NOMO-1 treated with DMSO at 0.1 percent for 48 hours (cell line): ENCODE results near the gene F8.
"Not testable (repeated sequence)": the region's sequence is repeated elsewhere in the genome, so short reads cannot be mapped to it uniquely, and the experiment has no call there.

ENCODE experiments used
- DNase-seq: peaks from one replicate; lab custom pipeline; 2025; ENCODE audit not compliant: unreplicated experiment; lab: John Stamatoyannopoulos, UW

F8 gene

DNA sequence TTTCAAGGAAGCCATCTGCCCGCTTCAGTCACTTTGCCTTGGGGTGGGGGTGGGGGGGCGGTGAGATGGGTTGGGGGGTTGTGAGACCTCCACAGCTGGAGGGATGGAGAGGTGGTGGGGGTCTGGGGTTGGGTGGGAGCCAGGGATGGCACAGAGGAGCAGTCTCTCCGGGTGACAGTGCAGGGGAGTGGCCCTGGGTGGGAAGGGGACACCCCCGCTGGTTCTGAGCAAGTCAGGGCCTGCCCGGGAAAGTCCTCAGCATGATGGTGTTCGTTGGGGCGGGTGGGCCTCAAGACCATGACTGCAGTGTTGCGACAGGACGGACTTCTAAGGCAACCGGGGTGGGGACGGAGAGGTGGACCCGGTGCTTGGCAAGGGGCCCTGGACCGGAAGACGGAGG, 137.0 kb downstream of the F8 start:
- DNase-seq = not testable (repeated sequence)

DNA sequence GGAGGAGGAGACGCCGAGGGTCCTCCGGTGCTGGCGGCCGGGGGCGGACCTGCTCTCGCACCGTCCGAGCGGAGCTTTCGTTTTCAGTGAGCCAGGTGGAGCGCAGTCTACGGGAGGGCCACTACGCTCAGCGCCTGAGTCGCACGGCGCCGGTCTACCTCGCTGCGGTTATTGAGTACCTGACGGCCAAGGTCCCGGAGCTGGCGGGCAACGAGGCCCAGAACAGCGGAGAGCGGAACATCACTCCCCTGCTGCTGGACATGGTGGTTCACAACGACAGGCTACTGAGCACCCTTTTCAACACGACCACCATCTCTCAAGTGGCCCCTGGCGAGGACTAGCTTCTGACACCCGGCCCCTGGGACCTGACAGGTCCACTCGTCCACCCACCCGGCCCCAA, 137.5 kb downstream of the F8 start:
- DNase-seq = not testable (repeated sequence)

DNA sequence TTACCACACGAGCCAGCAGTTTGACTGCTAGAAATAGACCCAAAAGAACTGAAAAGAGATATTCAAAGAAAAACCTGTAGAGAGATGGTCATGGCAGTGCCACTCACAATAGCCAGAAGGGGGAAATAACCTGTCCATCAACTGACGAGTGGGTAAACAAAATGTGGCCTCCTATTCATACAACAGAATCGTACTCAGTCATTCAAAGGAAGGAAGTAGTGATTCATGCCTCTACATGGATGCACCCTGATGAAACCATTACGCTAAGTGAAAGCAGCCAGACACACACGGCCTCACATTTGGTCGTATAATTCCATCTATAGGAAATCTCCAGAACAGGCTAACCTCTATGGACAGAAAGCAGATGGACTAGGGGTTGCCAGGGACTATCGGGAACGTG, 138.5 kb downstream of the F8 start:
- not testable (repeated sequence) for DNase-seq

DNA sequence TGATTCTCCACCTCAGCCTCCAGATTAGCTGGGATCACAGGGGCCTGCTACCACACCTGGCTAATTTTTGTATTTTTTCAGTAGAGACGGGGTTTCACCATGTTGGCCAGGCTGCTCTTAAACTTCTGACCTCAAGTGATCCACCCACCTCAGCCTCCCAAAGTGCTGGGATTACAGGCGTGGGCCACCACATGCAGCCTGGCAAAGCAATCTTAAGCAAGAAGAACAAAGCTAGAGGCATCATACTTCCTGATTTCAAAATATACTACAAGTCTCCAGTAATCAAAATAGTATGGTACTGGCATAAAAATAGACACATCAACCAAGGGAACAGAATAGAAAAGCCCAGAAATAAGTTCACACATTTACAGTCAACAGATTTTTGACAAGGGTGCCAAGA, 149.2 kb downstream of the F8 start:
- DNase-seq = no peak

DNA sequence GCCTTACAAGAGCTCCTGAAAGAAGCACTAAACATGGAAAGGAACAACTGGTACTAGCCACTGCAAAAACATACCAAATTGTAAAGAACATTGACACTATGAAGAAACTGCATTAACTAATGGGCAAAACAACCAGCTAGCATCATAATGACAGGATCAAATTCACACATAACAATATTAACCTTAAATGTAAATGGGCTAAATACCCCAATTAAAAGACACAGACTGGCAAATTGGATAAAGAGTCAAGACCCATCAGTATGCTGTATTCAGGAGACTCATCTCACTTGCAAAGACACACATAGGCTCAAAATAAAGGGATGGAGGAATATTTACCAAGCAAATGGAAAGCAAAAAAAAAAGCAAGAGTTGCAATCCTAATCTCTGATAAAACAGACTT, 154.0 kb downstream of the F8 start:
- not testable (repeated sequence) for DNase-seq

DNA sequence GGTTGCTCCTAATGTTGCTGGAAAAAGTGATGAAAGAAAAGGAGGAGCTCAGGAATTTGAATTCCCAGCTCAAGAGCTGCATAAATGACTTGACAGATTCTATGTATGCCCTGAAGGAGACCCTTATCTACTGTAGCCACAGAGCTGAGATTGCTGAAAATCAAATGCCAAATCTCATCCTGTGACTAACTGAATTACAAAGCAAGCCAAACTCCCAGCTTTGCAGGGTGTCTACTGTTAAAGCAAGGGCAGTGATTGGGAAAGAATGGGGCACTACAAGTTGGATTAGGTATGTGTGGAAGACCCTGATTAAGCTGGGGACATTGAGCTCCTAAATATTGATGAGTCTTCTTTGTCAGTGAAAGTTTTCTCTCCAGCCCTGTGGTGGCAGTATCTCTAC, 167.3 kb downstream of the F8 start:
- DNase-seq = no peak

DNA sequence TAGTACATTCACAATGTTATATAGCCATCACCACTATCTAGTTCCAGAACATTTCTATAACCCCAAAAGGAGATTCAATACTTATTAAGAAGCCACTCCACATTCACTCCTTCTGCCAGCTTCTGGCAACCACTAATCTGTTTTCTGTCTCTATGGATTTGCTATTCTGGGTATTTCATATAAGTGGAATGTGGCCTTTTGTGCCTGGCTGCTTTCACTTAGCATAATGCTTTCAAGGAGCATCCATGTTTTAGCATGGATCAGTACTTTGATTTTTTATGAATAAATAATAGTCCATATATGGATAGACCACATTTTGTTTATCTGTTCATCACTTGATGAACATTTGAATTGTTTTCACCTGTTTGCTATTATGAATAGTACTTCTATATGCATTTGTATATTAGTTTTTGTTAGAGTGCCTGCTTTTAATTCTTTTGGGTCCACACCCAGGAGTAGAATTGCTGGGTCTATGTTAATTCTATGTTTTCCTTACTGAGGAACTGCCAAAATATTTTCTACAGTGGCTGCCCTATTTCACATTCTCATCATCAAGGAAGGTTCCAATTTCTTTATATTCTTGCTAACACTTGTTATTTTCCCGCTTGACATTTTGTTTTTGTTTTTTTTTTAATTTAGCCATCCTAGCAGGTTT, 171.4 kb downstream of the F8 start:
- no peak for DNase-seq

DNA sequence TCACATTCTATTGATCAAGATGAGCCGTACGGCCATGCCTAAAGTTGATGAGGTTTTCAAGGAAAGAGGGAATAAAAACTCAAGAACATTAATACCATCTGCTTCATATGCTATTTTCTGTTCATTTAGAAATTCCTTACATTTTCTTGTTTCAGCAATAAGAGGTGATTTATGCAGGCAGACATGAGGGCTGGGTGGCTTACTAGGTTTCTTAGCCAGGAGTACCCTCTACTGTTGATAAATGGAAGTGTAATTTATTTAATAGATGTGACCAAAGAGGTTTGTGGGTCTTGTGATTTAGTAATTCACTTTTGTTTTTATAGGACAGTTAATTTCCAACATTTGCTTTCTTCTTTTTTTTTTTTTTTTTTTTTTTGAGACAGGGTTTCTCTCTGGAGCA, 181.7 kb downstream of the F8 start:
- peak; percentile 42 for DNase-seq

- no peak for DNase-seq
Measured at GRCh38 chrX:154836163-154836562, 186.4 kb downstream of the F8 start.

GRCh38 chrX:154834562-154834961, 188.0 kb downstream of the F8 start, which contains the start of gene SMIM9:
TSS of gene SMIM9 (minus strand) at chrX:154834662. CDS start at chrX:154830856, 3,806 bp downstream.
- DNase-seq = no peak

DNA sequence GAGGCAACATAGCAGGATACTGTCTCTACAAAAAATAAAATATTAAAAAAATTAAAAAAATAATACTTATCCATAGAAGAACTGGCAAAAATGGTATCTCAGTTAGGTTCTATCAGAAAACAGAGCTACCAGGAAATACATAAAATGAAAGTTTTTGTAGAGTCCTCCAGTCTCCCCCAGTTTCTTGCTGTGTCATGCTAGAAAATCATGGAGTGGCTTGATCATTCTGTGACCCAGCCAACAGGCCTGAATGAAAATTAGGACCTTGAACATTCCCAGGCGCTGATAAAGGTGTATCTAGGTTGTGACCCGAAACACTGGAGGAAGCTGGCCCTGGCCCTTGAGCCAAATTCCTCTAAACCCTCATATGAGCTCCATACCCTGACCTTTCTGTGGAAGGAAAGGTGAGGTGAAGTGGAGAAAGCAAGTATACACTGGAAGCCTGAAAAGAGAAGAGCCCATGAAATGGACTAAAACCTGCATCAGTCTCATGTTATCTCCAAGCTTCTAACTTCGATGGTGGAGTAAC, 188.7 kb downstream of the F8 start:
- no peak for DNase-seq

- no peak for DNase-seq
Measured at GRCh38 chrX:154829926-154830442, 192.5 kb downstream of the F8 start.

- DNase-seq = no peak
Measured at GRCh38 chrX:154829134-154829533, 193.4 kb downstream of the F8 start.

- DNase-seq = no peak
Measured at GRCh38 chrX:154828016-154828408, 194.5 kb downstream of the F8 start.

DNA sequence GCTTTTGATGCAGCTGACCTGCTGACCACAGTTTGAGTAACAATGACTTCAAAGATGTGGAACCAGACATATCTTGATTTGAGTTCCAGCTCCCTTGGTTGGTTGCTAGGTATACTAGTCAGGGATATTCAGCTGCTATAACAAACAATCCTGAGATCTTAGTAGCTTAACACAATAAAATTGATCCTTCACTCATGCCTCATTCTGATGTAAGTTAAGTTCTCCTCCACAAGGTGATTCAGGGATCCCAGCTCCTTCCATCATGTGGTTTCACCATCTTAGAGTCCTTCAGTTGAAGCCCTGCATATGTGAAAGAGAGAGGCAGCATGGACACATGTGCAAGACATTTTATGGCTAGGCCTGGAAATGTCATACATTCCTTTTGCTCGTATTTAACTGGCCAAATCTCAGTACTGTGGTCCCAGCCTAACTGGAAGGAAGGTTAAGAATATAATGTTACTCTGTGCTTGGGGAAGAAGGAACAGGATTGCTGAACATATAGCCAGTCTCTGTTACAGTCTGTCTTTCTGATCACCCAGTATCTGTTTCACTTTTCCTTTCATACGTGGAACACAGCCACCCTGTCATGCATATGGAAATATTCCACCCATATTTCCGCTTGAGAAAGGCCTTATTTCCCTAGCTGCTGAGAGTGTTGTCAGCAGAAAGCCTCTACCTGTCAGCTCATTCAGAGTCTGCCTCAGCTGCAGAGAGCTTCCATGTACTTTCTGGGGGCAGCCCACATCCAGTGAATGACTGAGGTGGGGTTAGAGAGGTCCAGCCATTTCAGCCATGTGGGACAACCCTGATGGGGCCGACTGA, 195.1 kb downstream of the F8 start:
- DNase-seq = peak; percentile 28

DNA sequence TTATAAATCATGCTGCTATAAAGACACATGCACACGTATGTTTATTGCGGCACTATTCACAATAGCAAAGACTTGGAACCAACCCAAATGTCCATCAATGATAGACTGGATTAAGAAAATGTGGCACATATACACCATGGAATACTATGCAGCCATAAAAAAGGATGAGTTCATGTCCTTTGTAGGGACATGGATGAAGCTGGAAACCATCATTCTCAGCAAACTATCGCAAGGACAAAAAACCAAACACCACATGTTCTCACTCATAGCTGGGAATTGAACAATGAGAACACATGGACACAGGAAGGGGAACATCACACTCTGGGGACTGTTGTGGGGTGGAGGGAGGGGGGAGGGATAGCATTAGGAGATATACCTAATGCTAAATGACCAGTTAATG, 196.9 kb downstream of the F8 start:
- DNase-seq = not testable (repeated sequence)

DNA sequence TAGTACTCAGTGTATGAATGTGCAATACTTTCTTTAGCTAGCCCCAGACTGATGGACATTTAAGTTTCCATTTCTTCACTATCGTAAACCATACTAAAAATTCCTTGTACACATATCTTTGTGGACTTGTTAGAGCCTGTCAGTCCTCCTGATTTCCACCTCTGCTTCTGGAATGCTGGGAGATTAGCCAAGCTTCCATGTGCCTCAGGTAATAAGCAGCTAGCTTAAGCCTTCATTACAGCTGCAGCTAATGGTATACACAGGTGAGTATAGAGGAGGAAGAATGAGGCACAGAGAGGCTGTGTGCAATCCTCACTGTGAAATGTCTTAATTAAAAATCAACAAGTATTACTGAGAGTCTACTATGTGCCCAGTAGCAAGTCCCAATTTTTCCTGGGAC, 197.9 kb downstream of the F8 start:
- DNase-seq = no peak

DNA sequence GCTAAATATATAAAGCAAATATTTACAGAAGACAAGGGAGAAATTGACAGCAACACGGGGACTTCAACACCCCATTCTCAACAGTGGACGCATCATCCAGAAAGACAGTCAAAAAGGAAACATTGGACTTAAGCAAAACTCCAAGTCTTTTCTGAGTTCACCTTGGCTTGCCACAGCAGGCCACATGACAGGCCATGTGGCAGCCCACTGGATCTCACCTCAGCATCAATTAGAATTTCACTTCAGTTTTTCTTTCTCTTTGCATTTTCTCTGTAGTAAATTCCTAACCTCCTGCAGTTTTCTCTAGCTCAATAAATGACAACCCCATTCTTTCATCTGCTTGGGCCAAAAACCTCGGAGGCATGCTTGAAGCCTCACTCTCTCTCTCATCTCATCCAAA, 200.5 kb downstream of the F8 start:
- DNase-seq = no peak

- DNase-seq = no peak
Measured at GRCh38 chrX:154821523-154821922, 201.0 kb downstream of the F8 start.

DNA sequence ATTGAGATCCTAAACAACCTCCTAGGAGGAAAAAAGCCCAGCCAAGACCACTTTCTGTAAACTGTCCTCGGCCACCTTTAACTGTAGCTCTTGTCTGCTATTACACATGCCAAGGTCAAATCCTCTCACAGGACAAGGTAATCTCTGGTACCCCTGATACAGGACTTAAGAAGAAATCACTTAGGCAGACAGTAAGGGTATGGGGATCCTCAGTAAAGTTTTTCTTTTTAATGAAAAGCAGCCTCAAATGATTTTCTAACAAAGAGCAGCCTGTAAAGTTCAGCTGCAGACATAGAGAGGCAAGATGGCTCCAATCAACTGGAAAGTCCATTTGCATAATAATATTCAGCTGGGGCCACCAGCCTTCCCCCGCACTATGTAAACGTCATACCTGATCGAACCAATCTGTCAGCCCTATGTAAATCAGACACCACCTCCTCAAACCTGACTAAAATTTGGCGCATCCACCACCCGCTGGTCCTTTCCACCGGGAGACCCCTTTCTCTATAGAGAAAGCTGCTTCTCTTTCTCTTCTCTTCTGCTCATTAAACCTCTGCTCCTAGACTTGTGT, 202.7 kb downstream of the F8 start:
- no peak for DNase-seq

DNA sequence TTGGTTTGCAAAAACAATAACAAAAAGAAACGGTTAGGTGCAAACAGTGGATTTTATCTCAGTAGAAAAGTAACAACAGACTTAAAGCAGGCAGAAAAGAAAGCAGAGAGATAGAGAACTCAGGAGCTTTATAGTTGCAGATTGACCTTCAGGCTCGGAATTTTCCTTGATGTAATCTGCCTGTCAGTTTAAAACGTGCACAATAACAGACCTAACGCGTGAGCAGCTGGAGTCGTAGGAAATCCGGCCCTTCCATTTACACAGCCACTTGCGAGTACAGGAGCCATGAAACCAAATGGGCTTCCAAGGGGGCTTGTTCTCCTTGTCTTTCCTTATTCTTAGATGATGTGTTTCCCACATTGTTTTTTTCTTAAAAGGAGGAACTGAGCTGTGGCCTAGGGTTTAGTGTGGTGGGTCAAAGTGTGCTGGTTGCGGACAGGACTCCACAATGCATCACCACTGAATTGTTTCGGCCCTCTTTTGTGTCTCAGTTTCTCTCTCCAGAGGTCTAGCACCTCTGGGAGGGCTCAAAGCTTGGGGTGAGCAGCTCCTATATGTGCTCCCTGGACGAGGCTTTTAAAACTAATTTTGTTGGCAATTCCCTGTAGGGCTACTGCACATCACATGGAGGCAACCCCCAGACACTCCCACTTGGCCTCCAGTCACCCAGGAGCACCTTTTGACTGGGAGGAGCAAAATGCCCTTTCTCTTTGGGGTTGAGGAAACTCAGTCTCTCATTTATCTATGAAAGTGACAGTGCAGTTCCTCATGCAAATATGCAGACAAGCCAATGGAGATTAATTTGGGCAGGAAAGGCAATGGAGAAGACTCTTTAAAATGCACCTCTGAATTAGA, 203.4 kb downstream of the F8 start:
- DNase-seq = no peak
